HUES6 (cell line): ENCODE data around the gene EMID1.

Experiments
- H3K27ac ChIP-seq: 2 replicates; pipeline ENCODE4 v1.7.0; 2013; ENCODE audit warnings: low read depth, mild to moderate bottlenecking, low read length, inconsistent platforms
- H3K27me3 ChIP-seq: 2 replicates; pipeline ENCODE4 v1.6.1; 2013; ENCODE audit warnings: low read length; ENCODE audit not compliant: control insufficient read depth, insufficient read depth
- H3K36me3 ChIP-seq: 2 replicates; pipeline ENCODE4 v1.6.1; 2013; ENCODE audit warnings: low read length; ENCODE audit not compliant: control insufficient read depth, insufficient read depth
- H3K4me1 ChIP-seq: 2 replicates; pipeline ENCODE4 v1.6.1; 2013; ENCODE audit warnings: low read length; ENCODE audit not compliant: control insufficient read depth, insufficient read depth
- H3K4me3 ChIP-seq: 2 replicates; pipeline ENCODE4 v1.5.1; 2013; ENCODE audit warnings: low read depth, low read length
- H3K9ac ChIP-seq: one replicate; pipeline ENCODE4 v1.6.1; 2013; ENCODE audit warnings: mild to moderate bottlenecking, low read length
- H3K9me3 ChIP-seq: 2 replicates; pipeline ENCODE4 v1.6.1; 2013; ENCODE audit warnings: low read depth, low read length; ENCODE audit not compliant: control insufficient read depth, insufficient read depth

EMID1 gene

GRCh38 chr22:29172216-29172615, 33.5 kb upstream of the EMID1 start:
- Histone ChIP-seq H3K4me3 (no peak overlapping the region), H3K27ac (no peak overlapping the region), H3K27me3 (no peaks in the 10 kb centered on the region), H3K36me3 (no peaks in the 10 kb centered on the region), H3K4me1 (no peaks in the 10 kb centered on the region), H3K9me3 (peaks cover 8% of the 10 kb centered on the region; the same call in 1 of the 2 replicates), H3K9ac (no peak overlapping the region)

GRCh38 chr22:29175312-29175835, 30.3 kb upstream of the EMID1 start:
- H3K27me3 ChIP-seq: no peaks in the 10 kb centered on the region
- H3K9ac ChIP-seq: no peak overlapping the region
- no peak overlapping the region for H3K27ac ChIP-seq
- no peak overlapping the region for H3K4me3 ChIP-seq
- no peaks in the 10 kb centered on the region for H3K36me3 ChIP-seq
- H3K4me1 ChIP-seq: no peaks in the 10 kb centered on the region
- peaks cover 8% of the 10 kb centered on the region; the same call in 1 of the 2 replicates for H3K9me3 ChIP-seq

DNA sequence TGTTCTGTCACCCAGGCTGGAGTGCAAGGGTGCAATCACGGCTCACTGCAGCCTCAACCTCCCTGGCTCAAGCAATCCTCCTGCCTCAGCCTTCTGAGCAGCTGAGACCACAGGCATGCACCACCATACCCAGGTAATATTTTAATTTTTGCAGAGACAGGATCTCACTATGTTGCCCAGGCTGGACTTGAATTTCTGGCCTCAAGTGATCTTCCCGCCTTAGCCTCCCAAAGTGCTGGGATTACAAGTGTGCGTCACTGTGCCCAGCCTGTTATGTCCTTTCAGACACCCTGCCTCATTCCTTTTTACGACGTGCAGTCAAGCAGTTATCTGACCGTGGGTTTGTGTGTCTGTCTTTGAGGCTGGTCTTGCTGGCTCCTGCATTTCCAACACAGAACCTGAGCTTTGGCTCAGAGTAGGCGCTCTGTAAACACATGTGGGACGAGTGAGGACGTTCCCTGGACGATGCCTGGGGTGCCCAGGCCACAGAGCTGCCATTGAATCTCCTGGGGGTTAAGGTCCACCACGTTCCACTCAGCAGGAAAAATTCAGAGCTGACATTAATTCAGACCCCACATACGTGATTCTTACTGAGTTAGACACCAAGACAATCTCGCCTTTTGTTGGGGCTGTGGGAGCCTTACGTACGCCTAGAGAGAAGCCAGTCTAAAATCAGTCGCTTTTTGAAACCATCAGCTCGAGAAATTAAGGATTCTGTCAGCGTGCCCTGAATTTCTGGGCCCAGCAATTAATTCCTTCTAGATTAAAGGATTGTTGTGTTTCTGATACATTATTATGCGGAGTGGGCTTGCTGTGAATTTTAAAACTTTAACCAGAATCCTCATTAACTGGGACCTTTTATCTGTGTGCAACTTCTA, 21.5 kb upstream of the EMID1 start:
- Histone ChIP-seq H3K4me1 (peaks cover 10% of the 10 kb centered on the region), H3K9me3 (no peaks in the 10 kb centered on the region), H3K9ac (no peak overlapping the region), H3K27ac (no peak overlapping the region), H3K4me3 (no peak overlapping the region), H3K36me3 (no peaks in the 10 kb centered on the region), H3K27me3 (no peaks in the 10 kb centered on the region)

- Histone ChIP-seq H3K4me1 (peaks cover 10% of the 10 kb centered on the region), H3K27ac (no peak overlapping the region), H3K36me3 (no peaks in the 10 kb centered on the region), H3K4me3 (no peak overlapping the region), H3K9ac (no peak overlapping the region), H3K9me3 (no peaks in the 10 kb centered on the region), H3K27me3 (no peaks in the 10 kb centered on the region)
These were observed 20.7 kb upstream of the EMID1 start for GRCh38 chr22:29184849-29185490.

- no peaks in the 10 kb centered on the region for H3K36me3 ChIP-seq
- H3K27ac ChIP-seq: no peak overlapping the region
- H3K9me3 ChIP-seq: no peaks in the 10 kb centered on the region
- H3K4me1 ChIP-seq: peaks cover 10% of the 10 kb centered on the region
- H3K9ac ChIP-seq: no peak overlapping the region
- no peak overlapping the region for H3K4me3 ChIP-seq
- no peaks in the 10 kb centered on the region for H3K27me3 ChIP-seq
These were observed 19.4 kb upstream of the EMID1 start for GRCh38 chr22:29186302-29186701.

GRCh38 chr22:29187831-29188230, 17.9 kb upstream of the EMID1 start:
- Histone ChIP-seq H3K4me1 (peaks cover 10% of the 10 kb centered on the region), H3K27ac (no peak overlapping the region), H3K9me3 (no peaks in the 10 kb centered on the region), H3K9ac (no peak overlapping the region), H3K36me3 (no peaks in the 10 kb centered on the region), H3K27me3 (no peaks in the 10 kb centered on the region), H3K4me3 (no peak overlapping the region)

DNA sequence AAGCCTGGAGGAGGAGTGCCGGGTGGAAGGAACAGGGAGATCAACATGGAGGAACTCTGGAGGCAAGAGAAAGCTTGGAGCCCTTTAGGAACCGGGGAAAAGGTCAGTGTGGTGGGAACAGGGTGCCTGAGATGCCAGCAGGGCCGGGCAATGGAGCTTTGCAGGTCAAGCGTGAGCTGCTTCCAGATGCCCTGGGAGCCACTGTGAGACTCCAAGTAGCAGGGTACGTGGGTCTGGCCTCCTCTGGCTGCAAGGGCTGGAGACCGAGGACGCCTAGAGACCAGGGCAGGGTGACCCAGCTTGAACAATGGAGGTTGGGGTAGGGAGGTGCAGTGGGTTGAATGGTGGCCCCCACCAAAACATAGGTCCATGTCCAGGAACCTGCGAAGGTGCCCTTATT, 15.6 kb upstream of the EMID1 start:
- Histone ChIP-seq H3K9ac (no peak overlapping the region), H3K36me3 (no peaks in the 10 kb centered on the region), H3K4me1 (peaks cover under 1% of the 10 kb centered on the region), H3K27me3 (no peaks in the 10 kb centered on the region), H3K4me3 (no peak overlapping the region), H3K9me3 (no peaks in the 10 kb centered on the region), H3K27ac (no peak overlapping the region)

DNA sequence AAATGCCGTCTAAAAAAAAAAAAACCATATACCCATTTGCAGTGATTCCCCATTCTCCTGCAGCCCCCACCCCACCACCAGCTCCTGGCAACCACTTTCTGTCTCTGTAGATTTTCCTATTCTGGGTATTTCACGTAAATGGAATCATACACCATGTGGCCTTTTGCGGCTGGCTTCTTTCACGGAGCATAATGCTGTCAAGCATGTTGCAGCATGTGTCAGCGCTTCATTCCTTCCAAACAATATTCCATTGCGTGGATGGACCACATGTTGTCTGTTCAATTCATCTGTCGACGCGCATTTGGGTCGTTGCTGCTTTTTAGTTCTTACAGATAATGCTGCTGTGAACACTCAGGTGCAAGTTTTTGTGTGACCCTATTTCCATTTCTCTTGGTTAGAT, 14.8 kb upstream of the EMID1 start:
- Histone ChIP-seq H3K4me1 (peaks cover 3% of the 10 kb centered on the region; the same call in 1 of the 2 replicates), H3K9ac (no peak overlapping the region), H3K9me3 (no peaks in the 10 kb centered on the region), H3K36me3 (no peaks in the 10 kb centered on the region), H3K4me3 (no peak overlapping the region), H3K27me3 (no peaks in the 10 kb centered on the region), H3K27ac (no peak overlapping the region)

DNA sequence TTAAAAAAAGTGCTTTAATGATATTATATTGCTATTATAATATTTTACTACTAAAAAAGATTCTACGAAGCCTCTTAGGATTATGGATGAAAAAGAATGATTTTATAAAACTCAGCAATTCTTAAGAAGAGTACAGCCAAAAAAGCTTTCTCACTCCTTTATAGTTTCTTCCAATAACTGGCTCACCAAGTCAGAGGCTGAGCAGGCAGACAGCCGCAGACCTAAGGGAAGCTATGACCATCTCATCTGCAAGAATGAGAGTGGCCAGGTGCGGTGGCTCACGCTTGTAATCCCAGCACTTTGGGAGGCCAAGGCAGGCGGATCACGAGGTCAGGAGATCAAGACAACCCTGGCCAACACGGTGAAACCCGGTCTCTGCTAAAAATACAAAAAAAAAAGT, 12.7 kb upstream of the EMID1 start:
- H3K9ac ChIP-seq: no peak overlapping the region
- H3K4me3 ChIP-seq: no peak overlapping the region
- no peaks in the 10 kb centered on the region for H3K36me3 ChIP-seq
- peaks cover 3% of the 10 kb centered on the region; the same call in 1 of the 2 replicates for H3K4me1 ChIP-seq
- no peaks in the 10 kb centered on the region for H3K27me3 ChIP-seq
- H3K27ac ChIP-seq: no peak overlapping the region
- H3K9me3 ChIP-seq: no peaks in the 10 kb centered on the region

GRCh38 chr22:29194184-29194583, 11.5 kb upstream of the EMID1 start:
- Histone ChIP-seq H3K9me3 (no peaks in the 10 kb centered on the region), H3K27ac (no peak overlapping the region), H3K36me3 (no peaks in the 10 kb centered on the region), H3K4me3 (no peak overlapping the region), H3K9ac (no peak overlapping the region), H3K4me1 (peaks cover 3% of the 10 kb centered on the region; the same call in 1 of the 2 replicates), H3K27me3 (no peaks in the 10 kb centered on the region)
